HCT116 (cell line): Measurements from ENCODE around the gene RPL36A. TPM values are rescaled to one million over a fixed set of nuclear protein-coding genes. Genes with fewer than 3 reads are reported as not detected.

Experiments used
- ATAC-seq: fragments of 200-7000 bp; cut with Tn5 transposase; 2 replicates; pipeline ENCODE4 v1.9.1; 2020; ENCODE audit warnings: mild to moderate bottlenecking, moderate library complexity
- BruUV-seq: library from RNA; stranded (reverse); fragments of 400-500 nt; replicated peaks from 2 replicates; lab custom pipeline; 2021; lab: Mats Ljungman, UMichigan
- CTCF ChIA-PET: fragments of 300-600 bp; sonication (Branson Sonifier 250); formaldehyde crosslinking; loops from one replicate; lab custom pipeline; 2021; ENCODE audit warnings: antibody characterized with exemption; lab: Charles Lee
- POLR2A ChIA-PET: fragments of 300-600, 350-600 bp; sonication (Branson Sonifier 250); formaldehyde crosslinking; loops from one replicate; lab custom pipeline; 2021; ENCODE audit warnings: antibody characterized with exemption; lab: Charles Lee
- RAD21 ChIA-PET, 2 experiments: fragments of 300-600 bp; sonication (Branson Sonifier 250); formaldehyde crosslinking; loops; one replicate each; lab custom pipeline; 2023; ENCODE audit warnings: low total read pairs in 2 of 2; ENCODE audit not compliant: uncharacterized antibody in 2 of 2, unreplicated experiment in 2 of 2, low non-redundant PET in 1 of 2; lab: Charles Lee
- DNase-seq: peaks from one replicate; pipeline ENCODE4 v3.0.0-alpha.2; 2010; ENCODE audit warnings: low read depth, low spot score
- H2AFZ ChIP-seq: fragments of 200-600 bp; shearing (Covaris generic), sonication (generic); 2 replicates; pipeline ENCODE4 v1.6.1; 2017; ENCODE audit warnings: low read depth, mixed run types, mixed read lengths, antibody characterized with exemption, low read length; ENCODE audit not compliant: poor library complexity, severe bottlenecking
- H3K27ac ChIP-seq: 2 replicates; pipeline ENCODE4 v1.5.1; 2012; ENCODE audit warnings: low read depth, low read length
- H3K27me3 ChIP-seq: fragments of 200-600 bp; sonication (generic); 2 replicates; pipeline ENCODE4 v1.6.1; 2016; ENCODE audit warnings: mixed run types, low read length, mixed read lengths; ENCODE audit not compliant: insufficient read depth
- H3K36me3 ChIP-seq, 2 experiments: fragments of 200-500 bp in 1 of 2; fragments of 200-600 bp in 1 of 2; sonication (Bioruptor generic) in 1 of 2; sonication (generic) in 1 of 2; 2 replicates each; pipeline versions ENCODE4 v1.5.1 to v1.6.1; 2014 to 2016; ENCODE audit warnings: low read length in 2 of 2, inconsistent platforms in 1 of 2, mixed read lengths in 1 of 2, mixed run types in 1 of 2; ENCODE audit not compliant: insufficient read depth in 2 of 2, control insufficient read depth in 1 of 2
- H3K4me1 ChIP-seq, 2 experiments: fragments of 200-600 bp in 1 of 2; sonication (generic) in 1 of 2; 2 replicates each; pipeline versions ENCODE4 v1.5.1 to v1.6.1; 2012 to 2017; ENCODE audit warnings: low read length in 2 of 2, inconsistent platforms in 1 of 2, mild to moderate bottlenecking in 1 of 2, mixed read lengths in 1 of 2, mixed run types in 1 of 2, moderate library complexity in 1 of 2; ENCODE audit not compliant: insufficient read depth in 2 of 2, control insufficient read depth in 1 of 2
- H3K4me2 ChIP-seq: fragments of 200-600 bp; sonication (generic); 2 replicates; pipeline ENCODE4 v1.6.1; 2017; ENCODE audit warnings: mixed run types, low read length, mixed read lengths
- H3K4me3 ChIP-seq, 2 experiments: fragments of 200-600 bp in 1 of 2; sonication (generic) in 1 of 2; replicated peaks in 1 of 2; 2 replicates each; pipeline ENCODE4 v1.5.1; 2011 to 2016; ENCODE audit warnings: low read length in 2 of 2, control low read depth in 1 of 2, low read depth in 1 of 2, mild to moderate bottlenecking in 1 of 2, mixed read lengths in 1 of 2, mixed run types in 1 of 2
- H3K79me2 ChIP-seq: fragments of 200-600 bp; sonication (generic); 2 replicates; pipeline ENCODE4 v1.6.1; 2017; ENCODE audit warnings: mild to moderate bottlenecking, mixed run types, low read length, moderate library complexity, mixed read lengths; ENCODE audit not compliant: insufficient read depth
- H3K9ac ChIP-seq: fragments of 200-600 bp; sonication (generic); 2 replicates; pipeline ENCODE4 v1.6.1; 2016; ENCODE audit warnings: low read length, mixed read lengths
- H3K9me2 ChIP-seq: fragments of 200-600 bp; sonication (generic), shearing (Covaris generic); 2 replicates; pipeline ENCODE4 v1.6.1; 2017; ENCODE audit warnings: mixed run types, mild to moderate bottlenecking, moderate library complexity; ENCODE audit not compliant: insufficient read depth
- H3K9me3 ChIP-seq, 2 experiments: fragments of 200-500 bp in 1 of 2; fragments of 200-600 bp in 1 of 2; sonication (Bioruptor generic) in 1 of 2; sonication (generic) in 1 of 2; 2 replicates each; pipeline ENCODE4 v1.6.1; 2014 to 2017; ENCODE audit warnings: low read length in 2 of 2, mixed read lengths in 2 of 2, inconsistent platforms in 1 of 2, low read depth in 1 of 2, mild to moderate bottlenecking in 1 of 2, mixed run types in 1 of 2, moderate library complexity in 1 of 2; ENCODE audit not compliant: control insufficient read depth in 1 of 2, insufficient read depth in 1 of 2
- H4K20me1 ChIP-seq: fragments of 200-600 bp; sonication (generic), shearing (Covaris generic); 2 replicates; pipeline ENCODE4 v1.6.1; 2017; ENCODE audit warnings: mixed run types, mild to moderate bottlenecking, moderate library complexity; ENCODE audit not compliant: insufficient read depth
- CBX3 ChIP-seq: IDR thresholded peaks from 2 replicates; pipeline ENCODE4 v1.6.1; 2012; ENCODE audit warnings: low read depth
- CEBPB ChIP-seq: IDR thresholded peaks from 2 replicates; pipeline ENCODE4 v1.6.1; 2012; ENCODE audit warnings: low read depth
- ELF1 ChIP-seq: IDR thresholded peaks from 2 replicates; pipeline ENCODE4 v1.6.1; 2012; ENCODE audit warnings: low read depth, borderline replicate concordance
- EZH2 ChIP-seq: fragments of 200-600 bp; sonication (generic); IDR thresholded peaks from 2 replicates; pipeline ENCODE4 v1.6.1; 2017; ENCODE audit warnings: antibody characterized with exemption, mixed run types
- FOSL1 ChIP-seq: IDR thresholded peaks from 2 replicates; pipeline ENCODE4 v1.6.1; 2012; ENCODE audit warnings: low read depth
- JUND ChIP-seq: IDR thresholded peaks from 2 replicates; pipeline ENCODE4 v1.6.1; 2012
- POLR2A ChIP-seq: IDR thresholded peaks from 2 replicates; pipeline ENCODE4 v1.7.0; 2011; ENCODE audit warnings: borderline replicate concordance; ENCODE audit not compliant: insufficient read depth, insufficient read length; ENCODE audit errors: extremely low read depth
- RAD21 ChIP-seq: IDR thresholded peaks from 2 replicates; pipeline ENCODE4 v1.6.1; 2012; ENCODE audit warnings: low read depth, mild to moderate bottlenecking
- SP1 ChIP-seq: IDR thresholded peaks from 2 replicates; pipeline ENCODE4 v1.6.1; 2012; ENCODE audit warnings: low read depth
- SRF ChIP-seq: IDR thresholded peaks from 2 replicates; pipeline ENCODE4 v1.6.1; 2012; ENCODE audit warnings: low read depth
- ZBTB33 ChIP-seq: IDR thresholded peaks from 2 replicates; pipeline ENCODE4 v1.6.1; 2011; ENCODE audit warnings: mild to moderate bottlenecking, low read length, moderate library complexity; ENCODE audit not compliant: insufficient replicate concordance; ENCODE audit errors: extremely low read depth
- ZFX ChIP-seq: fragments of 450-650 bp; IDR thresholded peaks from 2 replicates; pipeline ENCODE4 v1.6.1; 2017
- intact Hi-C: fragments of 100-400 bp; cut with micrococcal nuclease; formaldehyde crosslinking; loops from 2 replicates; pipeline ENCODE4 v1.10.0; 2022
- total RNA-seq: library from RNA; stranded (reverse); gene quantifications from one replicate; pipeline ENCODE4 v1.2.1, GENCODE V29; 2021; ENCODE audit not compliant: unreplicated experiment

The RPL36A gene
- total RNA-seq, 1 experiment from 2014 or later: 360 TPM

GRCh38 chrX:101393530-101394305, 2.9 kb downstream of the RPL36A start:
- Histone ChIP-seq H4K20me1 (no peaks in the 10 kb centered on the region), H3K9me3 (no peaks in the 10 kb centered on the region), H3K4me1 (peaks cover 0 to 15% of the 10 kb centered on the region in 2 experiments; a peak in 2 of 4 replicates), H3K79me2 (peaks cover 35% of the 10 kb centered on the region), H2AFZ (no peak overlapping the region), H3K4me2 (no peak overlapping the region), H3K27me3 (no peaks in the 10 kb centered on the region), H3K4me3 (no peak overlapping the region), H3K27ac (peak overlapping the region; percentile 32; the same call in 1 of the 2 replicates), H3K9me2 (no peaks in the 10 kb centered on the region), H3K36me3 (peaks cover 8 to 22% of the 10 kb centered on the region in 2 experiments; a peak in 3 of 4 replicates), H3K9ac (no peak overlapping the region)
- RAD21 ChIA-PET: no interaction called here
- no TSS peak for BruUV-seq
- intact Hi-C loops: no loop called here
- TF ChIP-seq ZFX (no peak), POLR2A (no peak), EZH2 (no peak), JUND (no peak), ZBTB33 (no peak), SP1 (no peak), ELF1 (no peak), CEBPB (no peak), SRF (no peak), CBX3 (no peak), RAD21 (no peak), FOSL1 (no peak)
- DNase-seq (no peak), ATAC-seq (no peak)
- CTCF ChIA-PET: no interaction called here
- POLR2A ChIA-PET: no interaction called here
